ENCODE measurements around the gene KIAA1549.

GRCh38 chr7:138893258-138893657, 87.9 kb downstream of the KIAA1549 start:
- TF ChIP-seq CTCF (conservative IDR thresholded peaks at IDR 0.05 in 1 of 2, IDR thresholded peaks at IDR 0.05 in 1 of 2; ENCODE audit: extremely low read depth in 1 of 2, insufficient read depth in 1 of 2, low read depth in 1 of 2, low read length in 2 of 2) = no peak
- TF ChIP-seq EZH2 (IDR thresholded peaks at IDR 0.05; ENCODE audit: borderline replicate concordance, low read length) = no peak
